Smooth muscle cell of the brain vasculature (primary cell): ENCODE measurements around the gene NPAS2.
A peak's percentile ranks its signal among the peaks of the same experiment; 100 is the strongest.

Experiments used
- DNase-seq: peaks from one replicate; pipeline ENCODE4 v3.0.0-alpha.2; 2012; ENCODE audit warnings: low read depth, low spot score

The NPAS2 gene

GRCh38 chr2:100796499-100797100 is 23.3 kb upstream of the NPAS2 start:
- DNase-seq: no peak

- DNase-seq: no peak
These were observed 20.3 kb upstream of the NPAS2 start for GRCh38 chr2:100799686-100800085.

- DNase-seq: no peak
These were observed 19.0 kb upstream of the NPAS2 start for GRCh38 chr2:100800915-100801314.

GRCh38 chr2:100801402-100801801 is 18.5 kb upstream of the NPAS2 start:
- DNase-seq: no peak

- DNase-seq: no peak
These were observed 17.9 kb upstream of the NPAS2 start for GRCh38 chr2:100802066-100802465.

GRCh38 chr2:100803334-100803733 is 16.6 kb upstream of the NPAS2 start:
- no peak for DNase-seq

GRCh38 chr2:100806550-100806949 is 13.4 kb upstream of the NPAS2 start:
- no peak for DNase-seq

- no peak for DNase-seq
These were observed 12.2 kb upstream of the NPAS2 start for GRCh38 chr2:100807707-100808106.

- no peak for DNase-seq
These were observed 11.4 kb upstream of the NPAS2 start for GRCh38 chr2:100808582-100808981.

- DNase-seq: no peak
These were observed 10.4 kb upstream of the NPAS2 start for GRCh38 chr2:100809506-100809905.

GRCh38 chr2:100810603-100811145 is 9.3 kb upstream of the NPAS2 start:
- no peak for DNase-seq

GRCh38 chr2:100812116-100812515 is 7.8 kb upstream of the NPAS2 start:
- no peak for DNase-seq

- no peak for DNase-seq
These were observed 7.4 kb upstream of the NPAS2 start for GRCh38 chr2:100812573-100812972.

- DNase-seq: no peak
These were observed 6.4 kb upstream of the NPAS2 start for GRCh38 chr2:100813527-100813926.

GRCh38 chr2:100814043-100814442 is 5.9 kb upstream of the NPAS2 start:
- DNase-seq: no peak

- no peak for DNase-seq
These were observed 5.5 kb upstream of the NPAS2 start for GRCh38 chr2:100814453-100814852.

- no peak for DNase-seq
These were observed 2.5 kb upstream of the NPAS2 start for GRCh38 chr2:100817388-100817985.

GRCh38 chr2:100818003-100818605 is 1.8 kb upstream of the NPAS2 start:
- DNase-seq: no peak

GRCh38 chr2:100818606-100819369 is 1.2 kb upstream of the NPAS2 start:
- peak; percentile 24 for DNase-seq

- DNase-seq: no peak
These were observed 259 bp downstream of the NPAS2 start for GRCh38 chr2:100820273-100820522.

GRCh38 chr2:100820523-100821254 is 750 bp downstream of the NPAS2 start:
- DNase-seq: no peak
